ENCODE measurements around the gene MIPOL1.

Gene MIPOL1

GRCh38 chr14:37591941-37592481 is 394.3 kb downstream of the MIPOL1 start:
- no peak for TF ChIP-seq CTCF (conservative IDR thresholded peaks at IDR 0.05; ENCODE audit: control insufficient read depth, insufficient read depth, low read depth, low read length)
- DNase-seq (ENCODE audit: low read depth) = no peak
- H3K4me3 ChIP-seq (ENCODE audit: control insufficient read depth, low read depth, low read length) = no peak overlapping the region

- no peak overlapping the region for H3K4me3 ChIP-seq (ENCODE audit: control insufficient read depth, low read depth, low read length)
- no peak for DNase-seq (ENCODE audit: low read depth)
Measured at GRCh38 chr14:37592482-37593408, 395.0 kb downstream of the MIPOL1 start.

GRCh38 chr14:37593511-37594237 is 395.9 kb downstream of the MIPOL1 start:
- no peak for DNase-seq (ENCODE audit: low read depth)
- TF ChIP-seq CTCF (conservative IDR thresholded peaks at IDR 0.05; ENCODE audit: control insufficient read depth, insufficient read depth, low read depth, low read length) = no peak
- no peak overlapping the region for H3K4me3 ChIP-seq (ENCODE audit: control insufficient read depth, low read depth, low read length)

More at GRCh38 chr14:37592482-37593408, 395.0 kb downstream of the MIPOL1 start:
- TF ChIP-seq CTCF (conservative IDR thresholded peaks at IDR 0.05; ENCODE audit: control insufficient read depth, insufficient read depth, low read depth, low read length) = no peak

- TF ChIP-seq CTCF (conservative IDR thresholded peaks at IDR 0.05; ENCODE audit: control insufficient read depth, insufficient read depth, low read depth, low read length) = peak; percentile 86
- peak; percentile 82 for DNase-seq (ENCODE audit: low read depth)
- peak overlapping the region; percentile 45 for H3K4me3 ChIP-seq (ENCODE audit: control insufficient read depth, low read depth, low read length)
Measured at GRCh38 chr14:37594238-37594970, 396.7 kb downstream of the MIPOL1 start.

GRCh38 chr14:37594971-37595808 is 397.5 kb downstream of the MIPOL1 start, which contains the start of the genes FOXA1 and TTC6:
Gene FOXA1 (minus strand): TSS chr14:37595249. CDS start chr14:37594972, 277 bp downstream.
Gene TTC6 (plus strand): TSS chr14:37595629. CDS start chr14:37622065, 26,436 bp downstream.
- TF ChIP-seq CTCF (conservative IDR thresholded peaks at IDR 0.05; ENCODE audit: control insufficient read depth, insufficient read depth, low read depth, low read length) = no peak
- peak; percentile 7 for DNase-seq (ENCODE audit: low read depth)
- peak within 1 kb of the TSS; percentile 45 for H3K4me3 ChIP-seq (ENCODE audit: control insufficient read depth, low read depth, low read length)

Measured in fibroblast of mammary gland (primary cell).